Measurements from ENCODE around the gene FBXO46.

Gene FBXO46

DNA sequence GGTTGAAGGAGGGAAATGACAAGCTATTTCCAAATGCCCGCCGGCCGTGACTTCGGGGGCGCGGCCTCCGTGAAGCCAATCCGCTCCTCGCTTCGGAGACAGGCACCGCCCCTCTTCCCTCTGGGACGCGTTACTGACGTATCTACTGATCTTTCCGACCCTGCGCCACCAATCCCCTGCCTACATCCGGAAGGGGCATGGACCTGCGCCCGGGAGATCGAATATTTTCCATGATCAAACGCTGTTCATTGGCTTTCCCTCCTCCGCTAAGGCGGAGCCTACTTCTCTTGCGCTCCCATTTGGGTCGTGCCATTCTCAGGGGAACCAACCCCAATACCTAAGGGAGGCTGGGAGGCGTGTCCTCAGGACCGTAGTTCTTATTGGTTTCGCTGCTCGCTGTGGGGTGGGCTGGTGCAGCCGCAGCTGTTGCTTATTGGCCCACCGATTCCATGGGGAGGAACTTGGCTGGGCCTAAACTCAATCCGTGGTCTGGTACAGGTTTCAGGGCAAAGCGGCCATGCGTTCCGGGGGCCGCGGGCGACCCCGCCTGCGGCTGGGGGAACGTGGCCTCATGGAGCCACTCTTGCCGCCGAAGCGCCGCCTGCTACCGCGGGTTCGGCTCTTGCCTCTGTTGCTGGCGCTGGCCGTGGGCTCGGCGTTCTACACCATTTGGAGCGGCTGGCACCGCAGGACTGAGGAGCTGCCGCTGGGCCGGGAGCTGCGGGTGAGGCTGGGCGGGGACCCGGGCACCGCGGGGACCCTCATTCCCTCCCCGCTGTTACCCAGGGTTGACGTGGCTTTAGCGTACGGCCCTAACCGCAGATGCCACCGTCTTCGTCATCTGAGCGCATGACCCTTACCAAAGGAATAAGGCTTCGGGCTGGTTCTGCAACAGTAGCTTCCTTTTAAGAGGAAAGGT is 38.2 kb downstream of the FBXO46 start, which contains the start of gene QPCTL (continued):
- TF ChIP-seq PATZ1 (tag by site-specific recombination; IDR thresholded peaks at IDR 0.05): peak; percentile 88
- peak; percentile 48; the same call in 1 of the 2 replicates for TF ChIP-seq INSM2 (tag by site-specific recombination; IDR thresholded peaks at IDR 0.05)
- TF ChIP-seq ZNF560 (tag by site-specific recombination; IDR thresholded peaks at IDR 0.05; ENCODE audit: borderline replicate concordance): no peak
- TF ChIP-seq, protein P1, sequence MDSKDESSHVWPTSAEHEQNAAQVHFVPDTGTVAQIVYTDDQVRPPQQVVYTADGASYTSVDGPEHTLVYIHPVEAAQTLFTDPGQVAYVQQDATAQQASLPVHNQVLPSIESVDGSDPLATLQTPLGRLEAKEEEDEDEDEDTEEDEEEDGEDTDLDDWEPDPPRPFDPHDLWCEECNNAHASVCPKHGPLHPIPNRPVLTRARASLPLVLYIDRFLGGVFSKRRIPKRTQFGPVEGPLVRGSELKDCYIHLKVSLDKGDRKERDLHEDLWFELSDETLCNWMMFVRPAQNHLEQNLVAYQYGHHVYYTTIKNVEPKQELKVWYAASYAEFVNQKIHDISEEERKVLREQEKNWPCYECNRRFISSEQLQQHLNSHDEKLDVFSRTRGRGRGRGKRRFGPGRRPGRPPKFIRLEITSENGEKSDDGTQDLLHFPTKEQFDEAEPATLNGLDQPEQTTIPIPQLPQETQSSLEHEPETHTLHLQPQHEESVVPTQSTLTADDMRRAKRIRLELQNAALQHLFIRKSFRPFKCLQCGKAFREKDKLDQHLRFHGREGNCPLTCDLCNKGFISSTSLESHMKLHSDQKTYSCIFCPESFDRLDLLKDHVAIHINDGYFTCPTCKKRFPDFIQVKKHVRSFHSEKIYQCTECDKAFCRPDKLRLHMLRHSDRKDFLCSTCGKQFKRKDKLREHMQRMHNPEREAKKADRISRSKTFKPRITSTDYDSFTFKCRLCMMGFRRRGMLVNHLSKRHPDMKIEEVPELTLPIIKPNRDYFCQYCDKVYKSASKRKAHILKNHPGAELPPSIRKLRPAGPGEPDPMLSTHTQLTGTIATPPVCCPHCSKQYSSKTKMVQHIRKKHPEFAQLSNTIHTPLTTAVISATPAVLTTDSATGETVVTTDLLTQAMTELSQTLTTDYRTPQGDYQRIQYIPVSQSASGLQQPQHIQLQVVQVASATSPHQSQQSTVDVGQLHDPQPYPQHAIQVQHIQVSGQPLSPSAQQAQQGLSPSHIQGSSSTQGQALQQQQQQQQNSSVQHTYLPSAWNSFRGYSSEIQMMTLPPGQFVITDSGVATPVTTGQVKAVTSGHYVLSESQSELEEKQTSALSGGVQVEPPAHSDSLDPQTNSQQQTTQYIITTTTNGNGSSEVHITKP (tag by site-specific recombination; IDR thresholded peaks at IDR 0.05): peak; percentile 96
- TF ChIP-seq ZNF670 (tag by site-specific recombination; IDR thresholded peaks at IDR 0.05; ENCODE audit: low read depth): no peak
- peak; percentile 17; the same call in 1 of the 2 replicates for TF ChIP-seq ZNF350 (tag by site-specific recombination; IDR thresholded peaks at IDR 0.05)
- no peak; the same call in 1 of the 2 replicates for TF ChIP-seq ZFP37 (tag by site-specific recombination; IDR thresholded peaks at IDR 0.05)
- TF ChIP-seq, protein P2, sequence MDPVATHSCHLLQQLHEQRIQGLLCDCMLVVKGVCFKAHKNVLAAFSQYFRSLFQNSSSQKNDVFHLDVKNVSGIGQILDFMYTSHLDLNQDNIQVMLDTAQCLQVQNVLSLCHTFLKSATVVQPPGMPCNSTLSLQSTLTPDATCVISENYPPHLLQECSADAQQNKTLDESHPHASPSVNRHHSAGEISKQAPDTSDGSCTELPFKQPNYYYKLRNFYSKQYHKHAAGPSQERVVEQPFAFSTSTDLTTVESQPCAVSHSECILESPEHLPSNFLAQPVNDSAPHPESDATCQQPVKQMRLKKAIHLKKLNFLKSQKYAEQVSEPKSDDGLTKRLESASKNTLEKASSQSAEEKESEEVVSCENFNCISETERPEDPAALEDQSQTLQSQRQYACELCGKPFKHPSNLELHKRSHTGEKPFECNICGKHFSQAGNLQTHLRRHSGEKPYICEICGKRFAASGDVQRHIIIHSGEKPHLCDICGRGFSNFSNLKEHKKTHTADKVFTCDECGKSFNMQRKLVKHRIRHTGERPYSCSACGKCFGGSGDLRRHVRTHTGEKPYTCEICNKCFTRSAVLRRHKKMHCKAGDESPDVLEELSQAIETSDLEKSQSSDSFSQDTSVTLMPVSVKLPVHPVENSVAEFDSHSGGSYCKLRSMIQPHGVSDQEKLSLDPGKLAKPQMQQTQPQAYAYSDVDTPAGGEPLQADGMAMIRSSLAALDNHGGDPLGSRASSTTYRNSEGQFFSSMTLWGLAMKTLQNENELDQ (tag by site-specific recombination; IDR thresholded peaks at IDR 0.05; ENCODE audit: low read depth): no peak
- no peak for TF ChIP-seq MZF1 (tag by site-specific recombination; IDR thresholded peaks at IDR 0.05; ENCODE audit: borderline replicate concordance)
- TF ChIP-seq, protein P3, sequence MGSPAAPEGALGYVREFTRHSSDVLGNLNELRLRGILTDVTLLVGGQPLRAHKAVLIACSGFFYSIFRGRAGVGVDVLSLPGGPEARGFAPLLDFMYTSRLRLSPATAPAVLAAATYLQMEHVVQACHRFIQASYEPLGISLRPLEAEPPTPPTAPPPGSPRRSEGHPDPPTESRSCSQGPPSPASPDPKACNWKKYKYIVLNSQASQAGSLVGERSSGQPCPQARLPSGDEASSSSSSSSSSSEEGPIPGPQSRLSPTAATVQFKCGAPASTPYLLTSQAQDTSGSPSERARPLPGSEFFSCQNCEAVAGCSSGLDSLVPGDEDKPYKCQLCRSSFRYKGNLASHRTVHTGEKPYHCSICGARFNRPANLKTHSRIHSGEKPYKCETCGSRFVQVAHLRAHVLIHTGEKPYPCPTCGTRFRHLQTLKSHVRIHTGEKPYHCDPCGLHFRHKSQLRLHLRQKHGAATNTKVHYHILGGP (tag by site-specific recombination; IDR thresholded peaks at IDR 0.05): no peak
- 0 out of 2 replicates have a peak, but pooled peaks have one; percentile 34 for TF ChIP-seq ZNF324 (tag by site-specific recombination; IDR thresholded peaks at IDR 0.05)
- TF ChIP-seq TRIM28 (IDR thresholded peaks at IDR 0.05; ENCODE audit: borderline replicate concordance, low read length): no peak
- TF ChIP-seq ZNF221 (tag by site-specific recombination; IDR thresholded peaks at IDR 0.05; ENCODE audit: borderline replicate concordance): no peak
- peak; percentile 43 for TF ChIP-seq SP7 (tag by site-specific recombination; IDR thresholded peaks at IDR 0.05)
- TF ChIP-seq ZNF768 (tag by site-specific recombination; IDR thresholded peaks at IDR 0.05): no peak
- TF ChIP-seq ZNF785 (tag by site-specific recombination; IDR thresholded peaks at IDR 0.05): no peak
- TF ChIP-seq ZNF157 (tag by site-specific recombination; IDR thresholded peaks at IDR 0.05): no peak
- peak; percentile 80 for TF ChIP-seq ZBTB48 (tag by site-specific recombination; IDR thresholded peaks at IDR 0.05)
- no peak for TF ChIP-seq ZNF571 (tag by site-specific recombination; IDR thresholded peaks at IDR 0.05)
- peak; percentile 79 for TF ChIP-seq IKZF3 (tag by site-specific recombination; IDR thresholded peaks at IDR 0.05)
- no peak for TF ChIP-seq ZNF354C (tag by site-specific recombination; IDR thresholded peaks at IDR 0.05; ENCODE audit: borderline replicate concordance, low read depth)
- peak; percentile 89 for TF ChIP-seq ZNF692 (tag by site-specific recombination; IDR thresholded peaks at IDR 0.05)
- TF ChIP-seq ZNF48 (tag by site-specific recombination; IDR thresholded peaks at IDR 0.05): no peak
- peak; percentile 36; the same call in 1 of the 2 replicates for TF ChIP-seq ZNF394 (tag by site-specific recombination; IDR thresholded peaks at IDR 0.05; ENCODE audit: borderline replicate concordance)
- peak; percentile 48; the same call in 1 of the 2 replicates for TF ChIP-seq SCRT2 (tag by site-specific recombination; IDR thresholded peaks at IDR 0.05)
- no peak for TF ChIP-seq ZNF341 (tag by site-specific recombination; IDR thresholded peaks at IDR 0.05; ENCODE audit: low read depth)

Measured in HEK293 (cell line).